H9 (cell line): ENCODE measurements around the gene CFAP69. TPM values are rescaled to one million over a fixed set of nuclear protein-coding genes. Genes with fewer than 3 reads are reported as not detected.

Experiments used
- DNase-seq: peaks from one replicate; pipeline ENCODE4 v3.0.0-alpha.2; 2017
- H2AFZ ChIP-seq: one replicate; pipeline ENCODE4 v1.6.1; 2013; ENCODE audit warnings: mild to moderate bottlenecking, low read length, control low read depth, moderate library complexity
- H2AK5ac ChIP-seq: 2 replicates; pipeline ENCODE4 v1.6.1; 2013; ENCODE audit warnings: low read length, control low read depth, mixed read lengths; ENCODE audit not compliant: insufficient read length
- H2BK120ac ChIP-seq: one replicate; pipeline ENCODE4 v1.6.1; 2013; ENCODE audit warnings: low read depth, mild to moderate bottlenecking, low read length, control low read depth, inconsistent platforms; ENCODE audit not compliant: poor library complexity, severe bottlenecking
- H2BK12ac ChIP-seq: 2 replicates; pipeline ENCODE4 v1.6.1; 2013; ENCODE audit warnings: low read length, control low read depth, mixed read lengths, low read depth; ENCODE audit not compliant: insufficient read length
- H2BK15ac ChIP-seq: 2 replicates; pipeline ENCODE4 v1.6.1; 2013; ENCODE audit warnings: low read depth, low read length, control low read depth
- H2BK20ac ChIP-seq: one replicate; pipeline ENCODE4 v1.6.1; 2013; ENCODE audit warnings: low read depth, mild to moderate bottlenecking, low read length, control low read depth, inconsistent platforms; ENCODE audit not compliant: poor library complexity, severe bottlenecking
- H2BK5ac ChIP-seq: 2 replicates; pipeline ENCODE4 v1.6.1; 2013; ENCODE audit warnings: low read length, control low read depth, mixed read lengths; ENCODE audit not compliant: insufficient read length
- H3K14ac ChIP-seq: 2 replicates; pipeline ENCODE4 v1.6.1; 2013; ENCODE audit warnings: low read length, control low read depth; ENCODE audit not compliant: insufficient read depth
- H3K18ac ChIP-seq: 2 replicates; pipeline ENCODE4 v1.6.1; 2013; ENCODE audit warnings: low read depth, mild to moderate bottlenecking, mixed read lengths, low read length, control low read depth; ENCODE audit not compliant: insufficient read length
- H3K23ac ChIP-seq: 2 replicates; pipeline ENCODE4 v1.6.1; 2013; ENCODE audit warnings: low read length, control low read depth, mixed read lengths, low read depth; ENCODE audit not compliant: insufficient read length
- H3K23me2 ChIP-seq: 2 replicates; pipeline ENCODE4 v1.6.1; 2013; ENCODE audit warnings: low read depth, mild to moderate bottlenecking, mixed read lengths, low read length, control low read depth; ENCODE audit not compliant: insufficient read length, poor library complexity, severe bottlenecking
- H3K27ac ChIP-seq: 2 replicates; pipeline ENCODE4 v1.5.1; 2013; ENCODE audit warnings: low read length, control low read depth, mixed read lengths, low read depth; ENCODE audit not compliant: insufficient read length
- H3K27me3 ChIP-seq: 2 replicates; pipeline ENCODE4 v1.6.1; 2013; ENCODE audit warnings: low read length, control low read depth, inconsistent platforms; ENCODE audit not compliant: insufficient read depth
- H3K4ac ChIP-seq: 2 replicates; pipeline ENCODE4 v1.6.1; 2013; ENCODE audit warnings: low read depth, mild to moderate bottlenecking, control low read depth, inconsistent platforms, low read length, moderate library complexity
- H3K4me1 ChIP-seq: 2 replicates; pipeline ENCODE4 v1.6.1; 2013; ENCODE audit warnings: low read length, control low read depth, inconsistent platforms; ENCODE audit not compliant: insufficient read depth
- H3K4me2 ChIP-seq: 2 replicates; pipeline ENCODE4 v1.6.1; 2013; ENCODE audit warnings: low read length, control low read depth, mixed read lengths; ENCODE audit not compliant: insufficient read length, insufficient read depth
- H3K56ac ChIP-seq: 2 replicates; pipeline ENCODE4 v1.6.1; 2013; ENCODE audit warnings: low read depth, mild to moderate bottlenecking, mixed read lengths, low read length, control low read depth; ENCODE audit not compliant: insufficient read length
- H3K79me1 ChIP-seq: 2 replicates; pipeline ENCODE4 v1.6.1; 2013; ENCODE audit warnings: low read depth, mild to moderate bottlenecking, moderate library complexity, low read length, control low read depth, inconsistent platforms; ENCODE audit not compliant: insufficient read depth, poor library complexity, severe bottlenecking
- H3K79me2 ChIP-seq: 2 replicates; pipeline ENCODE4 v1.6.1; 2013; ENCODE audit warnings: low read length, control low read depth, inconsistent platforms; ENCODE audit not compliant: insufficient read depth
- H3K9ac ChIP-seq: 2 replicates; pipeline ENCODE4 v1.6.1; 2013; ENCODE audit warnings: low read length, control low read depth, mixed read lengths; ENCODE audit not compliant: insufficient read length; ENCODE audit errors: extremely low read depth
- H3K9me3 ChIP-seq: one replicate; pipeline ENCODE4 v1.6.1; 2013; ENCODE audit warnings: low read depth, low read length, inconsistent platforms; ENCODE audit not compliant: control insufficient read depth
- H3T11ph ChIP-seq: one replicate; pipeline ENCODE4 v1.6.1; 2013; ENCODE audit warnings: mild to moderate bottlenecking, low read length, control low read depth, inconsistent platforms
- H4K20me1 ChIP-seq: one replicate; pipeline ENCODE4 v1.6.1; 2013; ENCODE audit not compliant: control insufficient read depth, insufficient read length, insufficient read depth
- H4K5ac ChIP-seq: 2 replicates; pipeline ENCODE4 v1.6.1; 2013; ENCODE audit warnings: low read depth, mild to moderate bottlenecking, mixed read lengths, low read length, control low read depth; ENCODE audit not compliant: insufficient read length
- H4K8ac ChIP-seq: replicated peaks from 2 replicates; pipeline ENCODE4 v1.6.1; 2013; ENCODE audit warnings: low read length, control low read depth, mixed read lengths, low read depth; ENCODE audit not compliant: insufficient read length
- H4K91ac ChIP-seq: 2 replicates; pipeline ENCODE4 v1.6.1; 2013; ENCODE audit warnings: low read depth, mild to moderate bottlenecking, moderate library complexity, mixed read lengths, low read length, control low read depth; ENCODE audit not compliant: insufficient read length
- H3K27ac Mint-ChIP-seq, 3 experiments: 2 replicates in 2 of 3; 3 replicates in 1 of 3; pipeline ENCODE4 v1.8.0; 2020 to 2021; ENCODE audit warnings: mixed read lengths in 3 of 3, mild to moderate bottlenecking in 1 of 3, moderate library complexity in 1 of 3
- H3K27me3 Mint-ChIP-seq: 2 replicates; pipeline ENCODE4 v1.8.0; 2021; ENCODE audit warnings: low read depth, mild to moderate bottlenecking, moderate library complexity, mixed read lengths
- H3K36me3 Mint-ChIP-seq, 3 experiments: 2 replicates in 2 of 3; 3 replicates in 1 of 3; pipeline ENCODE4 v1.8.0; 2020 to 2021; ENCODE audit warnings: low read depth in 3 of 3, mixed read lengths in 3 of 3; ENCODE audit not compliant: insufficient read depth in 1 of 3
- H3K4me1 Mint-ChIP-seq, 2 experiments: 2 replicates each; pipeline ENCODE4 v1.8.0; 2020; ENCODE audit warnings: mixed read lengths in 2 of 2
- H3K4me3 Mint-ChIP-seq, 2 experiments: 2 replicates in 1 of 2; 3 replicates in 1 of 2; pipeline ENCODE4 v1.8.0; 2020 to 2021; ENCODE audit warnings: mild to moderate bottlenecking in 2 of 2, mixed read lengths in 2 of 2, moderate library complexity in 1 of 2
- H3K9me3 Mint-ChIP-seq, 2 experiments: 2 replicates in 1 of 2; 3 replicates in 1 of 2; pipeline ENCODE4 v1.8.0; 2020; ENCODE audit warnings: mild to moderate bottlenecking in 2 of 2, mixed read lengths in 2 of 2, moderate library complexity in 1 of 2
- WGBS: extraction: QIAGEN DNeasy Blood & Tissue Kit; methylation state at CpG from one replicate; pipeline ENCODE4 v1.1.7; 2013; ENCODE audit warnings: missing lambda C conversion rate, low lambda C conversion rate, mixed read lengths; ENCODE audit not compliant: insufficient read length; ENCODE audit errors: extremely low coverage; 5-methylcytosine and 5-hydroxymethylcytosine counted together
- total RNA-seq: library from RNA; stranded (reverse); gene quantifications from 2 replicates; pipeline ENCODE4 v1.2.1, GENCODE V29; 2021
- TF ChIP-seq, protein P1 (sequence below): fragments of 200-600 bp; sonication (generic); conservative IDR thresholded peaks from 3 replicates; pipeline ENCODE4 v1.8.0; 2021; ENCODE audit warnings: antibody characterized with exemption, mild to moderate bottlenecking

CFAP69 gene
- total RNA-seq, 1 experiment from 2014 or later: 2.9 TPM

- Histone ChIP-seq H2AK5ac (peak overlapping the region; percentile 37), H4K20me1 (no peaks in the 10 kb centered on the region), H2BK5ac (no peak overlapping the region), H3K4me2 (peak overlapping the region; percentile 92), H2BK20ac (no peak overlapping the region), H3K79me2 (peaks cover 4% of the 10 kb centered on the region; the same call in 1 of the 2 replicates), H3T11ph (no peak overlapping the region), H2BK12ac (no peak overlapping the region), H4K5ac (no peak overlapping the region), H3K4me1 (peaks cover 10% of the 10 kb centered on the region), H3K56ac (no peak overlapping the region), H3K27me3 (no peaks in the 10 kb centered on the region), H3K14ac (peak overlapping the region; percentile 78), H2AFZ (no peak overlapping the region), H3K23ac (no peak overlapping the region), H4K8ac (no peak overlapping the region), H3K9me3 (no peaks in the 10 kb centered on the region), H3K23me2 (peaks cover 13% of the 10 kb centered on the region), H4K91ac (no peak overlapping the region), H2BK15ac (no peak overlapping the region), H3K9ac (peak overlapping the region; percentile 65), H3K79me1 (no peaks in the 10 kb centered on the region), H2BK120ac (peak overlapping the region; percentile 10), H3K18ac (peak overlapping the region; percentile 90), H3K27ac (no peak overlapping the region), H3K4ac (no peak overlapping the region)
- peak overlapping the region in 1 of 3 experiments; percentile 78; a peak in 3 of 7 replicates for H3K27ac Mint-ChIP-seq
- no peaks in the 10 kb centered on the region for H3K9me3 Mint-ChIP-seq
- no CpG with 5 or more reads among the region's 6 CpGs for WGBS
- H3K27me3 Mint-ChIP-seq: peaks cover 7% of the 10 kb centered on the region; the same call in 1 of the 2 replicates
- peaks cover 15 to 28% of the 10 kb centered on the region in 2 experiments for H3K4me1 Mint-ChIP-seq
- DNase-seq: no peak
- no peak overlapping the region for H3K4me3 Mint-ChIP-seq
- TF ChIP-seq, protein P1, sequence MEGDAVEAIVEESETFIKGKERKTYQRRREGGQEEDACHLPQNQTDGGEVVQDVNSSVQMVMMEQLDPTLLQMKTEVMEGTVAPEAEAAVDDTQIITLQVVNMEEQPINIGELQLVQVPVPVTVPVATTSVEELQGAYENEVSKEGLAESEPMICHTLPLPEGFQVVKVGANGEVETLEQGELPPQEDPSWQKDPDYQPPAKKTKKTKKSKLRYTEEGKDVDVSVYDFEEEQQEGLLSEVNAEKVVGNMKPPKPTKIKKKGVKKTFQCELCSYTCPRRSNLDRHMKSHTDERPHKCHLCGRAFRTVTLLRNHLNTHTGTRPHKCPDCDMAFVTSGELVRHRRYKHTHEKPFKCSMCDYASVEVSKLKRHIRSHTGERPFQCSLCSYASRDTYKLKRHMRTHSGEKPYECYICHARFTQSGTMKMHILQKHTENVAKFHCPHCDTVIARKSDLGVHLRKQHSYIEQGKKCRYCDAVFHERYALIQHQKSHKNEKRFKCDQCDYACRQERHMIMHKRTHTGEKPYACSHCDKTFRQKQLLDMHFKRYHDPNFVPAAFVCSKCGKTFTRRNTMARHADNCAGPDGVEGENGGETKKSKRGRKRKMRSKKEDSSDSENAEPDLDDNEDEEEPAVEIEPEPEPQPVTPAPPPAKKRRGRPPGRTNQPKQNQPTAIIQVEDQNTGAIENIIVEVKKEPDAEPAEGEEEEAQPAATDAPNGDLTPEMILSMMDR: no peak
- H3K36me3 Mint-ChIP-seq: peaks cover 1 to 6% (median 3%) of the 10 kb centered on the region in 3 experiments; a peak in 5 of 7 replicates
These were observed 32.9 kb upstream of the CFAP69 start for GRCh38 chr7:90212149-90212495.
